Trophoblast cell (in vitro differentiated cells and primary cell): ENCODE measurements around the gene CLEC4F.
A peak's percentile ranks its signal among the peaks of the same experiment; 100 is the strongest.

Experiments
- DNase-seq, 2 donors: peaks; one replicate each; pipeline ENCODE4 v3.0.0-alpha.2; 2016
- H2AFZ ChIP-seq: 2 replicates; pipeline ENCODE4 v1.6.1; 2013; ENCODE audit warnings: low read length, moderate library complexity, mild to moderate bottlenecking; ENCODE audit not compliant: insufficient read depth, poor library complexity
- H2AK5ac ChIP-seq: 2 replicates; pipeline ENCODE4 v1.6.1; 2013; ENCODE audit warnings: mild to moderate bottlenecking, low read length
- H2BK120ac ChIP-seq: 2 replicates; pipeline ENCODE4 v1.6.1; 2013; ENCODE audit warnings: low read length, mild to moderate bottlenecking, moderate library complexity; ENCODE audit not compliant: insufficient read depth, poor library complexity
- H2BK12ac ChIP-seq: 2 replicates; pipeline ENCODE4 v1.6.1; 2013; ENCODE audit warnings: mild to moderate bottlenecking, low read length, moderate library complexity
- H2BK5ac ChIP-seq: 2 replicates; pipeline ENCODE4 v1.6.1; 2013; ENCODE audit warnings: low read length, low read depth, moderate library complexity, mild to moderate bottlenecking; ENCODE audit not compliant: poor library complexity
- H3K14ac ChIP-seq: 2 replicates; pipeline ENCODE4 v1.6.1; 2013; ENCODE audit warnings: mild to moderate bottlenecking, low read length
- H3K18ac ChIP-seq: 2 replicates; pipeline ENCODE4 v1.6.1; 2013; ENCODE audit warnings: mild to moderate bottlenecking, low read length
- H3K23ac ChIP-seq: 2 replicates; pipeline ENCODE4 v1.6.1; 2013; ENCODE audit warnings: low read length
- H3K27ac ChIP-seq: 2 replicates; pipeline ENCODE4 v1.5.1; 2013; ENCODE audit warnings: low read depth, mild to moderate bottlenecking, inconsistent platforms, low read length, moderate library complexity
- H3K27me3 ChIP-seq: 2 replicates; pipeline ENCODE4 v1.6.1; 2013; ENCODE audit warnings: inconsistent platforms, mild to moderate bottlenecking, low read length, moderate library complexity; ENCODE audit not compliant: insufficient read depth
- H3K36me3 ChIP-seq, 2 experiments: 1 replicate in 1 of 2; 2 replicates in 1 of 2; pipeline ENCODE4 v1.6.1; 2013; ENCODE audit warnings: low read length in 2 of 2, mild to moderate bottlenecking in 2 of 2, moderate library complexity in 1 of 2; ENCODE audit not compliant: insufficient read depth in 2 of 2, control insufficient read depth in 1 of 2
- H3K4ac ChIP-seq: 2 replicates; pipeline ENCODE4 v1.6.1; 2013; ENCODE audit warnings: low read depth, mild to moderate bottlenecking, low read length, moderate library complexity
- H3K4me1 ChIP-seq, 2 experiments: 1 replicate in 1 of 2; 2 replicates in 1 of 2; pipeline ENCODE4 v1.6.1; 2013; ENCODE audit warnings: low read length in 2 of 2, mild to moderate bottlenecking in 2 of 2, moderate library complexity in 1 of 2; ENCODE audit not compliant: insufficient read depth in 2 of 2, control insufficient read depth in 1 of 2
- H3K4me2 ChIP-seq: 2 replicates; pipeline ENCODE4 v1.6.1; 2013; ENCODE audit warnings: inconsistent platforms, mild to moderate bottlenecking, low read length, moderate library complexity
- H3K4me3 ChIP-seq: 2 replicates; pipeline ENCODE4 v1.5.1; 2013; ENCODE audit warnings: mild to moderate bottlenecking, low read depth, low read length, inconsistent platforms
- H3K79me1 ChIP-seq: one replicate; pipeline ENCODE4 v1.6.1; 2013; ENCODE audit warnings: low read length
- H3K79me2 ChIP-seq: 2 replicates; pipeline ENCODE4 v1.6.1; 2013; ENCODE audit warnings: low read length, mild to moderate bottlenecking; ENCODE audit not compliant: control insufficient read depth, insufficient read depth, poor library complexity
- H3K9ac ChIP-seq: 2 replicates; pipeline ENCODE4 v1.6.1; 2013; ENCODE audit warnings: mild to moderate bottlenecking, low read length
- H3K9me3 ChIP-seq: 2 replicates; pipeline ENCODE4 v1.6.1; 2013; ENCODE audit warnings: low read depth, mild to moderate bottlenecking, control low read depth, inconsistent platforms, low read length; ENCODE audit not compliant: insufficient read depth
- H4K12ac ChIP-seq: 2 replicates; pipeline ENCODE4 v1.6.1; 2013; ENCODE audit warnings: low read depth, mild to moderate bottlenecking, low read length, moderate library complexity
- H4K8ac ChIP-seq: 2 replicates; pipeline ENCODE4 v1.6.1; 2013; ENCODE audit warnings: low read depth, mild to moderate bottlenecking, low read length, moderate library complexity
- H4K91ac ChIP-seq: one replicate; pipeline ENCODE4 v1.6.1; 2013; ENCODE audit warnings: low read depth, mild to moderate bottlenecking, low read length, moderate library complexity
- WGBS: extraction: QIAGEN DNeasy Blood & Tissue Kit; methylation state at CpG from one replicate; pipeline ENCODE4 v1.1.7; 2013; ENCODE audit warnings: missing lambda C conversion rate; ENCODE audit not compliant: insufficient read length, insufficient coverage; ENCODE audit errors: extremely low coverage; 5-methylcytosine and 5-hydroxymethylcytosine counted together

The CLEC4F gene

DNA sequence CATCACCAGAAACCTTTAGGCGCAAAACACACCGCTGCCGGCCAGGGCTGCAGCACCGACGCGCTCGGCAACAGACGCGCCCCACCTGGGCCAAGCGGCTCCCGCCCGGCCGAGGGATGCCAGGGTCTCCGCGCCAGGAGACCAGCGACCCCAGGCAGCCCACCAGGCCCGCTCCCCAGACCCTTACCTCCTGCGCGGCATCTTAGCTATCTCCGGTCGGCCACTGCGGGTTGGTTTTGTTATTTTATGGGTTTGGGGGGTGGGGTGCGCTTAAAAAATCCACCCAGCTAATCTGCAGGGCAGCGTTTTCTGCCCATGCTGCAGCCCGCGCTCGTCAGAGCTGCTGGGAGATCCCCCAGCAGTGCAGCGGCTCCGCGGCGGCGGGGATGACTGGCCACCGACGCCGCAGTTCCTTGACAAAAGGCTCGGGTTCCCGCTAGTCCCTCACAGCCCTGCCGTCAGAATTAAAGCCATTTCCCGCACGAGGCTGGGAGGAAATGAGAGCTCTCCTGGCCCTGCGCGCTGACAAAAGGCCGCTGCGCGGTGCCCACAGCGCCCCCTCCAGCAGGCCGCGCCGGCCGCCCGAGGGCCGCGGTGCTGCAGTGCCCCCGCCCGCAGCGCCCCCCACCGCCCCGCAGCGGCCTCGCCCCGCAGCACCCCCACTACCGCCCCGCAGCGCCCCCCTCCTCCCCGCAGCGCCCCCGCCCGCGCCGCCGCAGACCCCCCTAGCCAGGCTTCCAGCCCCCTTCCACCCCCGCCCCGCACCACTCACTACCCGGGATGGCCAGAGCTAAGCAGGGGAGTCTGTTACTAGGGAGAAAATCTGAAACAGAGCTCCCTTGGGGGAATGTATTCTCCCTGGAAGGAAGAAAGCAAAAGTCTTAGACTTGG is 52.5 kb downstream of the CLEC4F start, which contains the start of gene ADD2:
Gene ADD2 (minus strand): TSS at position 502 of the 891 bp plus-strand sequence. CDS start 61,792 bp downstream, outside the sequence.
- Histone ChIP-seq H3K9ac (peak within 1 kb of the TSS; percentile 23), H3K4me2 (peak within 1 kb of the TSS; percentile 92), H3K79me1 (no peaks in the 10 kb centered on the region), H4K12ac (no peak within 1 kb of the TSS), H2BK12ac (no peak within 1 kb of the TSS), H3K9me3 (no peaks in the 10 kb centered on the region), H2BK120ac (no peak within 1 kb of the TSS), H3K79me2 (no peaks in the 10 kb centered on the region), H3K4me1 (peaks cover 8 to 11% of the 10 kb centered on the region in 2 experiments), H2BK5ac (no peak within 1 kb of the TSS), H3K4ac (no peak within 1 kb of the TSS), H3K23ac (no peak within 1 kb of the TSS), H3K14ac (no peak within 1 kb of the TSS), H2AK5ac (no peak within 1 kb of the TSS), H4K8ac (peak within 1 kb of the TSS; percentile 48), H3K36me3 (no peaks in the 10 kb centered on the region), H3K27me3 (peaks cover 19% of the 10 kb centered on the region), H3K4me3 (peak within 1 kb of the TSS; percentile 37), H2AFZ (peak within 1 kb of the TSS; percentile 19), H3K18ac (no peak within 1 kb of the TSS), H4K91ac (no peak within 1 kb of the TSS), H3K27ac (no peak within 1 kb of the TSS)
- peak in 1 of 2 donors; percentile 36 for DNase-seq
- no CpG with 5 or more reads among the region's 74 CpGs for WGBS

DNA sequence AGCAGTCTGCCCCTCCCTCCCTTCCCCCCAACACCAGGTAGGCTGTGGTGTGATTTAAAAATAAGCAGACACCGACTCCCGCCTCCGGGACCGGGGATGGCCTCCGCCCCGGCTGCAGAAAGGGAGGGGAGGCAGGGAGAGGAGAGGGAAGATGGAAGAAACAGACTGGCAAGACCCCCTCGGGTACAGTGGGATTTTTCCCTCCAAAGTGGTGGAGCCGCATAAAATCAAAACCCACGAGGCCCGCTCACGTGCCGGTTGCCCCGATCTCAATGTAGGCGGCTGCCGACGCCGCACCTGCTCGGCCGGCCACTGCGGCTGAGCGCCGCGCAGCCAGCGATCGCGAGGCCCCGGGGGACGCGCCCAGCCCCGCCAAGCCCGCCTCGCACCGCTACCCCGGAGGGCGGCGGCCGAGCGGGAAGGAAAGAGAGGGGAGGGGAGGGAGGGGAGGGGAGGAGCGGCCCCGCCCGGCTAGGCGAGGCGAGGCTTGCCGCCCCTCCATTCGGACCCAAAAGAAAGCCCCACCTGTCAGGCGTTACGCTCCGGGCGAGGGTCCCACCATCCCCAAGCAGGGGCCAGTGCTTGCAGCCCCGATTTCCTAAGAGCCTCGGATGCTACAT is 53.2 kb downstream of the CLEC4F start:
- Histone ChIP-seq H2AFZ (no peak overlapping the region), H4K8ac (no peak overlapping the region), H3K18ac (no peak overlapping the region), H3K9ac (no peak overlapping the region), H3K4me1 (peaks cover 8 to 11% of the 10 kb centered on the region in 2 experiments), H4K91ac (no peak overlapping the region), H3K27me3 (peaks cover 19% of the 10 kb centered on the region), H3K23ac (no peak overlapping the region), H3K79me1 (no peaks in the 10 kb centered on the region), H2BK5ac (no peak overlapping the region), H3K36me3 (no peaks in the 10 kb centered on the region), H3K27ac (no peak overlapping the region), H2BK120ac (no peak overlapping the region), H3K14ac (no peak overlapping the region), H3K79me2 (no peaks in the 10 kb centered on the region), H2BK12ac (no peak overlapping the region), H4K12ac (no peak overlapping the region), H3K9me3 (no peaks in the 10 kb centered on the region), H3K4me2 (peak overlapping the region; percentile 92), H2AK5ac (no peak overlapping the region), H3K4ac (no peak overlapping the region), H3K4me3 (peak overlapping the region; percentile 37)
- DNase-seq = no peak
- WGBS = no CpG with 5 or more reads among the region's 51 CpGs

- no peaks in the 10 kb centered on the region for H3K9me3 ChIP-seq
- H2AK5ac ChIP-seq = no peak overlapping the region
- H3K14ac ChIP-seq = no peak overlapping the region
- H3K79me2 ChIP-seq = no peaks in the 10 kb centered on the region
- H3K18ac ChIP-seq = no peak overlapping the region
- no peak overlapping the region for H3K9ac ChIP-seq
- peaks cover 19% of the 10 kb centered on the region for H3K27me3 ChIP-seq
- H3K36me3 ChIP-seq = no peaks in the 10 kb centered on the region
- no peak overlapping the region for H2BK120ac ChIP-seq
- no peak overlapping the region for H3K4me3 ChIP-seq
- no peak overlapping the region for H3K23ac ChIP-seq
- no peak overlapping the region for H4K12ac ChIP-seq
- H3K4me2 ChIP-seq = peak overlapping the region; percentile 92
- no CpG with 5 or more reads among the region's 7 CpGs for WGBS
- no peak overlapping the region for H3K27ac ChIP-seq
- peaks cover 8 to 11% of the 10 kb centered on the region in 2 experiments for H3K4me1 ChIP-seq
- H4K91ac ChIP-seq = no peak overlapping the region
- H2AFZ ChIP-seq = no peak overlapping the region
- H4K8ac ChIP-seq = no peak overlapping the region
- H2BK5ac ChIP-seq = no peak overlapping the region
- no peak overlapping the region for H2BK12ac ChIP-seq
- no peak for DNase-seq
- no peaks in the 10 kb centered on the region for H3K79me1 ChIP-seq
- no peak overlapping the region for H3K4ac ChIP-seq
Measured at GRCh38 chr2:70766357-70767078, 53.9 kb downstream of the CLEC4F start.

DNA sequence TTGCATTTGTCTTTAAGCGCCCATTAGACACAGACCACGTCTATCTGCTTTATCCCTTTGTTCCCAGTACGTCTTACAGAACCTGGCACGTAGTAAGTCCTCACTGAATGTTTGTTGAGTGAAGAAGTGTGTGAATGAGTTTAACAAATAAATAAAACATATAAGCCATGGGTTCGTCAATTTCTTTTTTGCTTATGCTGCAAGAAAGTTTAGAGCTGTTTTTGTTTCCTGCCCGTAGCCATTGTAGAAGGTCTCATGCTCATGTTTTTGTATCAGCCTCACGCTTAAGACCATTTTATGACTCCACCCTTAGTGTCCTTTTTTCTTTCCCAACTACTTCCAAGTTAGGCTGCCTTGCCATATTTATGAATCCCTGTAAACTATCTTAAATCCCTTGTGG is 54.9 kb downstream of the CLEC4F start:
- no peak overlapping the region for H2BK120ac ChIP-seq
- H2AFZ ChIP-seq = no peak overlapping the region
- no peak overlapping the region for H3K23ac ChIP-seq
- no peak overlapping the region for H3K9ac ChIP-seq
- no peak overlapping the region for H3K4me3 ChIP-seq
- no peaks in the 10 kb centered on the region for H3K79me2 ChIP-seq
- no peaks in the 10 kb centered on the region for H3K79me1 ChIP-seq
- peaks cover 8 to 11% of the 10 kb centered on the region in 2 experiments for H3K4me1 ChIP-seq
- no peak for DNase-seq
- no peak overlapping the region for H4K91ac ChIP-seq
- no peak overlapping the region for H2BK5ac ChIP-seq
- H3K18ac ChIP-seq = no peak overlapping the region
- H3K9me3 ChIP-seq = no peaks in the 10 kb centered on the region
- no peak overlapping the region for H3K14ac ChIP-seq
- no peak overlapping the region for H4K12ac ChIP-seq
- no peak overlapping the region for H3K27ac ChIP-seq
- peaks cover 19% of the 10 kb centered on the region for H3K27me3 ChIP-seq
- H3K36me3 ChIP-seq = no peaks in the 10 kb centered on the region
- H3K4ac ChIP-seq = no peak overlapping the region
- WGBS = no CpG with 5 or more reads among the region's 7 CpGs
- no peak overlapping the region for H4K8ac ChIP-seq
- no peak overlapping the region for H2BK12ac ChIP-seq
- no peak overlapping the region for H3K4me2 ChIP-seq
- no peak overlapping the region for H2AK5ac ChIP-seq
